NB4 (cell line): ENCODE measurements around the gene SCAF1.

Experiments used
- POLR2A ChIP-seq: IDR thresholded peaks from 2 replicates; pipeline ENCODE4 v1.6.1; 2011; ENCODE audit warnings: mild to moderate bottlenecking; ENCODE audit not compliant: insufficient read length; ENCODE audit errors: extremely low read depth
- TF ChIP-seq, protein P1 (sequence below): IDR thresholded peaks from one replicate; pipeline ENCODE4 v1.5.1; 2012; ENCODE audit warnings: low read depth, low read length
- TF ChIP-seq, protein P2 (sequence below): IDR thresholded peaks from 2 replicates; pipeline ENCODE4 v1.6.1; 2011; ENCODE audit warnings: low read depth, low read length

- no peak for TF ChIP-seq POLR2A
- TF ChIP-seq, protein P1, sequence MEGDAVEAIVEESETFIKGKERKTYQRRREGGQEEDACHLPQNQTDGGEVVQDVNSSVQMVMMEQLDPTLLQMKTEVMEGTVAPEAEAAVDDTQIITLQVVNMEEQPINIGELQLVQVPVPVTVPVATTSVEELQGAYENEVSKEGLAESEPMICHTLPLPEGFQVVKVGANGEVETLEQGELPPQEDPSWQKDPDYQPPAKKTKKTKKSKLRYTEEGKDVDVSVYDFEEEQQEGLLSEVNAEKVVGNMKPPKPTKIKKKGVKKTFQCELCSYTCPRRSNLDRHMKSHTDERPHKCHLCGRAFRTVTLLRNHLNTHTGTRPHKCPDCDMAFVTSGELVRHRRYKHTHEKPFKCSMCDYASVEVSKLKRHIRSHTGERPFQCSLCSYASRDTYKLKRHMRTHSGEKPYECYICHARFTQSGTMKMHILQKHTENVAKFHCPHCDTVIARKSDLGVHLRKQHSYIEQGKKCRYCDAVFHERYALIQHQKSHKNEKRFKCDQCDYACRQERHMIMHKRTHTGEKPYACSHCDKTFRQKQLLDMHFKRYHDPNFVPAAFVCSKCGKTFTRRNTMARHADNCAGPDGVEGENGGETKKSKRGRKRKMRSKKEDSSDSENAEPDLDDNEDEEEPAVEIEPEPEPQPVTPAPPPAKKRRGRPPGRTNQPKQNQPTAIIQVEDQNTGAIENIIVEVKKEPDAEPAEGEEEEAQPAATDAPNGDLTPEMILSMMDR: no peak
- TF ChIP-seq, protein P2, sequence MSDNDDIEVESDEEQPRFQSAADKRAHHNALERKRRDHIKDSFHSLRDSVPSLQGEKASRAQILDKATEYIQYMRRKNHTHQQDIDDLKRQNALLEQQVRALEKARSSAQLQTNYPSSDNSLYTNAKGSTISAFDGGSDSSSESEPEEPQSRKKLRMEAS: no peak
Observed at GRCh38 chr19:49643466-49643865, 1.5 kb downstream of the SCAF1 start.
